ENCODE results near the gene COL28A1.

Gene COL28A1

DNA sequence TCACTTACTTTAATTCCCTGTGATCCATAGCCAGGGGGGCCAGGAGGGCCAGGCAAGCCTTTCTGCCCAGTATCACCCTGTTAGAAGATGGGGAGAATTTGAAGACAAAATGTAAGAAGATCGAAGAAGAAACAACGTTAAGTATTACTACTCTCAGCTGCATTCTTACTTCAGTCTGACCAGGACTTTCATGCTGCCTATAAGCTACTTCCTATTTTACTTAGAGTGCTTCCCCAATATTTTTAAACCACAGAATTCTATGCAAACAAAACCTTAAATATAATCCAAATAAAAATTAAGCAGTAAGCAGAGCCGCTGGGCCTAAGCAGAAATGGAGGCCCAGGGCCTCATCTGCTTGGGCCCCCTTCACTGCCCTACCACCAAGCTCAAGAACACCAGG, 117.8 kb downstream of the COL28A1 start:
- no peak for DNase-seq (ENCODE audit: low spot score)
- in situ Hi-C loops (cut with MboI; ENCODE audit: low pct_unique_long_range_greater_than_20kb, low sequenced_read_pairs, unreplicated experiment), result no loop called here
- TF ChIP-seq, protein P1, sequence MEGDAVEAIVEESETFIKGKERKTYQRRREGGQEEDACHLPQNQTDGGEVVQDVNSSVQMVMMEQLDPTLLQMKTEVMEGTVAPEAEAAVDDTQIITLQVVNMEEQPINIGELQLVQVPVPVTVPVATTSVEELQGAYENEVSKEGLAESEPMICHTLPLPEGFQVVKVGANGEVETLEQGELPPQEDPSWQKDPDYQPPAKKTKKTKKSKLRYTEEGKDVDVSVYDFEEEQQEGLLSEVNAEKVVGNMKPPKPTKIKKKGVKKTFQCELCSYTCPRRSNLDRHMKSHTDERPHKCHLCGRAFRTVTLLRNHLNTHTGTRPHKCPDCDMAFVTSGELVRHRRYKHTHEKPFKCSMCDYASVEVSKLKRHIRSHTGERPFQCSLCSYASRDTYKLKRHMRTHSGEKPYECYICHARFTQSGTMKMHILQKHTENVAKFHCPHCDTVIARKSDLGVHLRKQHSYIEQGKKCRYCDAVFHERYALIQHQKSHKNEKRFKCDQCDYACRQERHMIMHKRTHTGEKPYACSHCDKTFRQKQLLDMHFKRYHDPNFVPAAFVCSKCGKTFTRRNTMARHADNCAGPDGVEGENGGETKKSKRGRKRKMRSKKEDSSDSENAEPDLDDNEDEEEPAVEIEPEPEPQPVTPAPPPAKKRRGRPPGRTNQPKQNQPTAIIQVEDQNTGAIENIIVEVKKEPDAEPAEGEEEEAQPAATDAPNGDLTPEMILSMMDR (IDR thresholded peaks at IDR 0.05; ENCODE audit: extremely low read depth, insufficient read depth, missing control alignments), result no peak

DNA sequence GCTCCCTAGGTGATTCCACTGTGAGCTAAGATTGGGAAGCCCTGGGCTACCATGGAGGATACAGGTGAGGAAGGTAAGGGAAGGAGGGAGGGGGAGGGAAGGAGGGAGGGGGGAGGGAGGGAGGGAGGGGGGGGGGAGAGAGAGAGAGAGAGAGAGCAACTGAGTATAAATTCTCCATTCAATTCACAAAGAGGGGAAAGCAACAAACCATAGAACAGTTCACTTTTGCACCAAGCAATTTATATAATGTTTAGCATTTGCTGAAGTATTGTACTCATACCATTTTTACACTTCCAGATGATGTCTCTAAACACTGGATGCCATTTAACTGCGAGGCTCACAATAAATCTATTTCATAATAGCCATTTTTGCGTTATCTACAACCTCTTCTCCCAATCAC, 118.3 kb downstream of the COL28A1 start:
- DNase-seq (ENCODE audit: low spot score), result no peak
- TF ChIP-seq, protein P1 (IDR thresholded peaks at IDR 0.05; ENCODE audit: extremely low read depth, insufficient read depth, missing control alignments), result no peak
- in situ Hi-C loops (cut with MboI; ENCODE audit: low pct_unique_long_range_greater_than_20kb, low sequenced_read_pairs, unreplicated experiment), result no loop called here

DNA sequence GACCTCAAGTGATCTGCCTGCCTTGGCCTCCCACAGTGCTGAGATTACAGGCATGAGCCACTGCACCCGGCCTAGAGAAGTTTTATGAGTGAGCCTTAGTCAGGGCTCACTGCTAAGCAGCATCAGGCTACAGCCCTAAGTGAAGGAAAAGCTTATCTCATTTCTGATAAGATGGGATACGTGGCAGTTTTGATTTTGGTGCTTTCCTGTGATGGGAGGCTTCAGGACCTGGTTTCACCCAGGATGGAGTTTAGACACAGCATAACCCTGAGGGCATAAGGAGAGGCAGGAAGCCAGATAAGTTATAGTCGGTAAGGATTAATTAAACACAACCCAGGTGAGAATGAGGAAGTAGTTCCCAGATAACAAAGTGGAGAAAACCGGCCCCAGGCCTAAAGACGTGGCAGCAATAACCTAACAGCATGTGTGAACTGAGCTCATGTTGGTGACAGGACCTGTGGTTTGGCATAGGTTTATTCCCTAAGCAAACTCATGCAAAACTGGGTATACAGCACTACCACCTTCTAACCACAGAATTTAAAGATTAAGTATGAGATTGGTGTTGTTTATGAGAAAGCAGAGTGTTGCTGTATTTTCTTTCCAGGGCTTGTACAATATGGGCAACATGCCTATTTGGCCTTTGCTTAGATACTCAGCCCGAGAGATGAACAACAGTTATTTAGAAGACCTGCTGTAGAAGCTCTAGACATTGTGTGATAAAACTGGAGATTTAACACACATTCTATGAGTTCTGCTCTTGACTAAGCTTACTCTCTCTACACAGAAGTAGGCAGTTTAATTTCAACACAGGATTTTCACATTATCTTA, 119.4 kb downstream of the COL28A1 start:
- TF ChIP-seq, protein P1 (IDR thresholded peaks at IDR 0.05; ENCODE audit: extremely low read depth, insufficient read depth, missing control alignments), result no peak
- in situ Hi-C loops (cut with MboI; ENCODE audit: low pct_unique_long_range_greater_than_20kb, low sequenced_read_pairs, unreplicated experiment), result no loop called here
- no peak for DNase-seq (ENCODE audit: low spot score)

DNA sequence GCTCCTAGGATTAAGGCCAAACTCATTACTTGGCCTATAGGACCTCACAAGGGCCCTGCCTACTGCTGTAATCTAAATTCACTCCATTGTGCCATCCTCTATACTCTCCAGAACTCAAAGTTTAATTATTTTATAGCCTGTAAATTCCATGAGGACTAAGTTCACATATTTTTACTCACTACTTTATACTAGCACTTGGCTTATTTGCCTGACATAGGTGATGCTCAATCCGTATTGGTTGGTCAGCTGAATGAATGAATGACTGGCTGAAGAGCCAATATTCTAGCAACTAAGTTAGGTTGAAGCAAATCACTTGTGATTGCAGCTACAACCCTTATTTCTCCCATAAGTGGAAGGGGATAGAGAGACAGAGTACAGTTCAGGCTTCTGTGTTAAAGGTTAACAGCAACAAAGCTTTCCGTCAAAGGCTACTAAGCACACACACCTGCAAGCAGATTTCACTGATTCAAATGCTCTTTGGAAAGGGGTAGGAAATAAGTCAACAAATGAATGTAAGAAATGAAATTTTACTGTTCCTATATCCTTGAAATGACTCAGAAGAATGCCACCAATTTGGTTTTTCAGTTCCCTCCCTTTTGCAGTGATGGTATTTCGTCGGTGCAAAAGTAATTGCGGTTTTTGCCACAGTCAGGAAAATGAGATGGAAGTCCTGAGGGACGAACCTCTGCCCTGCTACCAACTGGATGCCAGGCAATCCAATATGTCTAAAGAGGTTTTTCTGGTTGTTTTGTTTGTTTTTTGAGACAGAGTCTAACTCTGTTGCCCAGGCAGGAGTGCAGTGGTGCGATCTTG, 120.7 kb downstream of the COL28A1 start:
- in situ Hi-C loops (cut with MboI; ENCODE audit: low pct_unique_long_range_greater_than_20kb, low sequenced_read_pairs, unreplicated experiment), result no loop called here
- TF ChIP-seq, protein P1 (IDR thresholded peaks at IDR 0.05; ENCODE audit: extremely low read depth, insufficient read depth, missing control alignments), result no peak
- no peak for DNase-seq (ENCODE audit: low spot score)

DNA sequence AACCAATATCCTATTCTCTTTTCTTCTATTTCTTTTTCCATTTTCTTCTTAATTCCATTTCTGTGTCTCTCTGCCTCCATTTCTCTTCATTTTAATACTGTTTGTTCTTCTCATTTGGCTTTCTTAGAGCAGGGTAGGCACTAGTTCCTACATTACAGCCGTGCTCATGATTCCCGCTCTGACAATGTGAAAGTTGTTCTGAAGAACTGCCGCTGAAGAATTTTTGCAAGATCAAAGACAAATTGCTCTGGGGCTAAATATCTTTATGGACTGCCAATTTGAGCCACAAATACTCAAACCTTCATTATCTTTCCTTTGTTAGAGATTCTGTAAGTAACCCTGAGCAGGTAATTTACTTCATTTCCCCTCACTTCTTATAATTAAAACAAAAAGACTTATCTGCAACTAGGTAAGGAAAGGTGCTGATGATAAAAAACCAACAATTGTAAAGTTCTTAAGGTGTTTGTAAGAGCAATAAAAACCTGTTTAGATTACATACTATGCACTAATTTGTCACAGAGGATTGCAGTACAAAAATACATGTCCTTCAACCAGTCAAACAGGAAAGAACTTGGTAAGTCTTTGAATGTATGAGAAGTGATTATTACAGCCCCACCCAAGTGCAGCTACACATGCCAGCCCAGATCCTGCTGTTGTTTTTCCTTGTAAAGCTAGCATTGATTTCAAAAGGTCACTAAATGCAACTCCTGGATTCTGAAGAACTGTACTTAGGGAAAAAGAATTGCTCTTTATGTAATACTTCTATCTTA, 127.5 kb downstream of the COL28A1 start:
- no peak for DNase-seq (ENCODE audit: low spot score)
- TF ChIP-seq, protein P1 (IDR thresholded peaks at IDR 0.05; ENCODE audit: extremely low read depth, insufficient read depth, missing control alignments), result no peak
- in situ Hi-C loops (cut with MboI; ENCODE audit: low pct_unique_long_range_greater_than_20kb, low sequenced_read_pairs, unreplicated experiment), result no loop called here

DNA sequence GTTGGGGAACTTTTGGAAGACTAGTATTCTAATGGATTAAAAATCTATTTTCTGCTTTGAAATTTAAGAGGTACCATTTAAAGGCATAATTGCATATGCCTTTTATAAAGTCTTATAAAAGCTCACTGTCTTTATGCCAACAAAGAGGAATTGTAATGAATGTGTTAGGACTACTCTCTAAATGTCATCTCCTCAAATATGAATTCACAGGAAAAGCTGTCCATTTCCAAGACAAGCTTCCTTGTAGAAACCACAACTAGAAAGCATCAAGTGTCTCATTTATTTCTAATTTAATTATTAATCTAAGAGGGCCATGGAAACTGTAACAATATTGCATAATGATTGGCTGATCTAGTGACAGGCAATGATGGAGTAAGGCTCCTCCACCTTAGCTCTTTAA, 130.2 kb downstream of the COL28A1 start:
- TF ChIP-seq, protein P1 (IDR thresholded peaks at IDR 0.05; ENCODE audit: extremely low read depth, insufficient read depth, missing control alignments), result no peak
- in situ Hi-C loops (cut with MboI; ENCODE audit: low pct_unique_long_range_greater_than_20kb, low sequenced_read_pairs, unreplicated experiment), result no loop called here
- DNase-seq (ENCODE audit: low spot score), result no peak

Measured in GM13977 (cell line).